Spleen (tissue), 7 donors: Measurements from ENCODE around the gene RPL39.

Source experiments
- CTCF ChIP-seq, 11 experiments: fragments of 200-600 bp in 7 of 11; fragments of 450-650 bp in 4 of 11; sonication (generic) in 4 of 11; IDR thresholded peaks in 8 of 11; conservative IDR thresholded peaks in 3 of 11; 1 replicate in 7 of 11; 2 replicates in 4 of 11; pipeline versions ENCODE4 v1.4.0 to v1.8.0; 2016 to 2021; ENCODE audit warnings: antibody characterized with exemption in 11 of 11, inconsistent platforms in 4 of 11, mild to moderate bottlenecking in 1 of 11
- POLR2AphosphoS5 ChIP-seq, 3 donors: sonication (generic); formaldehyde crosslinking; IDR thresholded peaks; one replicate each; pipeline ENCODE4 v1.5.1; 2017; ENCODE audit warnings: antibody characterized with exemption in 3 of 3
- donor health status: DM: no; HTN: no; CAD: no; lungs with moderate emphysema.
- donor health status: DM: no; HTN: no; CAD: no.
- donor health status: DM: no; HTN: no; CAD: no.

- no peak for TF ChIP-seq CTCF (IDR thresholded peaks at IDR 0.05 in 8 of 11, conservative IDR thresholded peaks at IDR 0.05 in 3 of 11)
- TF ChIP-seq POLR2AphosphoS5 (IDR thresholded peaks at IDR 0.05): no peak
These were observed 34.3 kb downstream of the RPL39 start for GRCh38 chrX:119756926-119757635.
